Omental fat pad (tissue), 4 donors: ENCODE measurements around the gene PDE10A. TPM values are rescaled to one million over a fixed set of nuclear protein-coding genes. Genes with fewer than 3 reads are reported as not detected.
"Not testable (repeated sequence)": the region's sequence is repeated elsewhere in the genome, so short reads cannot be mapped to it uniquely, and the experiment has no call there.

Experiments
- ATAC-seq: fragments of 150-250 bp; one replicate; pipeline ENCODE4 v1.9.1; 2016; ENCODE audit warnings: mild to moderate bottlenecking, moderate library complexity; ENCODE audit not compliant: low FRiP score
- DNase-seq: peaks from one replicate; pipeline ENCODE4 v3.0.0-alpha.2; 2019; ENCODE audit warnings: low spot score
- CTCF ChIP-seq, 3 donors: fragments of 450-650 bp; IDR thresholded peaks; one replicate each; pipeline ENCODE4 v1.5.1; 2016 to 2017; ENCODE audit warnings: antibody characterized with exemption in 3 of 3, mild to moderate bottlenecking in 3 of 3, moderate library complexity in 2 of 3
- total RNA-seq, 4 donors: library from RNA; depleted of rRNA; stranded (reverse); fragments of >200 nt; gene quantifications; one replicate each; pipeline ENCODE4 v1.1.0, GENCODE V29; 2016

Gene PDE10A
- total RNA-seq, 4 donors from 2014 or later: 9.1 to 75.3 (median 15.6) TPM

DNA sequence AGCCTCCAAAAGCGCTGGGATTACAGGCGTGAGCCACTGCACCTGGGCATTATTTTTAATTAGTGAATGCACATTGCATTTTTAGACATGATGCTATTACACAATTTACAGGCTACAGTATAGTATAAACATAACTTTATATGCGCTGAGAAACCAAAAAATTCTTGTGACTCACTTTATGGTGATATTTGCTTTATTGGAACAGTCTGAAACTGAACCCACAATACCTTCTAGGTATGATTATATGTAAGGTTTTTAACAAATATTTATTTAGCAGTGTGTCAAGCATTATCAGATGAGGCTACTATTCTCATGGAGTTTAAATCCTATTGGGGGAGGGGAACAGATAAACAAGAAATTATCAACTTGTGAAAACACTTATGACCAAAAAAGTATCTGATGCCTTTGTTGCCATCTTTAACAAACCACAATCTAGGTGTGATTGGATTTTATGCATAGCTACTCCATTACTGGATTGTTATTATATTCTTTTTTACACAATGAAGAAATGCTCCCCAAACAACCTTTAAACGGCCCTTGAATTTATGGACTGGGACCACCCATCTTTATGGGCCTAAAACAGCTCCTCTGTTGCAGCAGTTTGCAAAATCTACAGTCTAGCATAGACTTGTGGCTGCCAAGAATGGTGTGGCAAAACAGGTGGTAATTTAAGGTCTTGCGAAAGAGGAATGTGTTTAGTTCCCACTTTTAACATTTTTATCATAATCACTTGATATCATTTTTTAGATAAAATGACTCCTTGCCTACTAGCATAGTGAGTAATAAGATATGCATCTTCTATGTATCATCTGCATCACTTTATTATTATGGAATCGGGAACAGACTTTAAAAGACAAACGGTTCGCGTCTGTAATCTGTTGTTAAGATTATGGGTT is 194.5 kb downstream of the PDE10A start:
- DNase-seq: no peak
- TF ChIP-seq CTCF (IDR thresholded peaks at IDR 0.05): no peak
- ATAC-seq: no peak

GRCh38 chr6:165463499-165463898 is 199.5 kb downstream of the PDE10A start:
- not testable (repeated sequence) for ATAC-seq, DNase-seq

- not testable (repeated sequence) for DNase-seq, ATAC-seq
These were observed 203.3 kb downstream of the PDE10A start for GRCh38 chr6:165459605-165460301.

- no peak for TF ChIP-seq CTCF (IDR thresholded peaks at IDR 0.05)
- DNase-seq (no peak), ATAC-seq (no peak)
These were observed 204.9 kb downstream of the PDE10A start for GRCh38 chr6:165458134-165458533.

DNA sequence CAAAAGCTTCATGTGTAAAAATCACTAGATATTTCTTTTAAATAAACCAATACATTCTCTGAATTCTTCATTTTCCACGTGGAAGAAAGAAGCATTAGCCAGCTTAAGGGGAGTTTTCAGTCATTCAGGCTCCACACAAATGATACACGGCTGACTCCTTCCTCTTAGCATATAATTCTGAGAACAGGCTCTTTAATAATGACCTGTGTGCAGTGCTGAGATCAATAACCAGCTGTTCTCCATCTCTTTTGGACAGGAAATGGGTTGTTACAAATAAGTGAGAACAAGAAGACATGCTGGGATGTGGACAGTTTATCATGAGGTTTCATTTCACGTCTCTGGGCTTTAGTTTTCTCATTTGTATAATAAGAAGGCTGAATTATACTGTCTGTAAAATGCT is 206.8 kb downstream of the PDE10A start:
- no peak for ATAC-seq
- no peak for TF ChIP-seq CTCF (IDR thresholded peaks at IDR 0.05)
- no peak for DNase-seq

DNA sequence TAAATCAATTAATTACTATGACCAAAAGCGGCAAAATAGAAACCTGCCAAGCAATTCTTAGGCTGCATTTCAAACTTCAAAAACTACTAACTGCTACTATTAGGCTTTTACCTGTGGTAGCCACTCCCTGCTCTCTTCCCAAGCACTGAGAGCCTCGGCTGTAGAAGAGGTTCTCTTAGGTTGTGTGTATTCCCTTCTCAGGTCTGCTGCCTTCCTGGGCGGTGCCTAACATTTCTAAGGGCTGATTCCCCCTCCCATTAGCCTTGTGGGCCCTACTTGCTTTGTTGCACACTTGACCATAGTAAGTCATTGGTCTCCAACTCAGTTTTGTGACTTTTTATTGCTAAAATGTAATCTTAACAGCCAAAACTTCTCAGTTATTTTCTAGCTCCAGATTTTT is 207.6 kb downstream of the PDE10A start:
- no peak for TF ChIP-seq CTCF (IDR thresholded peaks at IDR 0.05)

DNA sequence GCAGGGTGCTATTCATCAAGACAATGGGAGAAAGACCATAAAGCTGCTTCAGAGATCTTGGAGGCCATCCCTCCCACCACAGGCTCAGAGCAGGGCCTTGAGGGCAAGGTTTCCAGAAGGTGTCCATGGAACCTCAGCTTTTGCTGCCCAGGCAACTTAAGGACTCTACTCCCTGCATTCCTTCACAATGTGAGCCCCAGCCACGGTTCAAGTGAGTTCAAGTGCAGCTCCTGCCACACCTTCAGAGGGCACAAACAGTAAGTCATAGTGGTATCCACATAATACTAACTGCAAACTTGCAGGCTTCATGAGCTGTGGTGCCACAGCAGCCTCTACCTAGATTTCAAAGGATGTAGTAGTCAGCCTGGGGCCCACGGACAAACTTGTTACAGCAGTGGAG is 209.6 kb downstream of the PDE10A start:
- TF ChIP-seq CTCF (IDR thresholded peaks at IDR 0.05): no peak
- no peak for ATAC-seq

More for the DNA sequence above, 207.6 kb downstream of the PDE10A start:
- DNase-seq: no peak
- no peak for ATAC-seq

GRCh38 chr6:165451838-165452237 is 211.2 kb downstream of the PDE10A start:
- ATAC-seq (no peak), DNase-seq (no peak)
- TF ChIP-seq CTCF (IDR thresholded peaks at IDR 0.05): no peak

More for the DNA sequence above, 209.6 kb downstream of the PDE10A start:
- DNase-seq: no peak
